HG03196 (cell line): Measurements from ENCODE around the gene PEAK3.

Experiments used
- ATAC-seq: cut with Tn5 transposase; IDR thresholded peaks from one replicate; pipeline ENCODE4 v1.9.1; 2021; ENCODE audit not compliant: unreplicated experiment

PEAK3 gene

GRCh38 chr19:2251106-2252054, 30.6 kb downstream of the PEAK3 start:
- ATAC-seq: no peak

GRCh38 chr19:2250766-2251105, 31.2 kb downstream of the PEAK3 start:
- ATAC-seq: no peak

- no peak for ATAC-seq
Observed at GRCh38 chr19:2249880-2250765, 31.9 kb downstream of the PEAK3 start.

- no peak for ATAC-seq
Observed at GRCh38 chr19:2249010-2249866, 32.7 kb downstream of the PEAK3 start, which contains the start of gene AMH. Gene AMH, plus strand, starts transcription at chr19:2249323. Its CDS starts 10 bp downstream, at chr19:2249333.

- no peak for ATAC-seq
Observed at GRCh38 chr19:2248136-2249009, 33.6 kb downstream of the PEAK3 start.

GRCh38 chr19:2247433-2248101, 34.4 kb downstream of the PEAK3 start:
- no peak for ATAC-seq

GRCh38 chr19:2246801-2247361, 35.1 kb downstream of the PEAK3 start:
- ATAC-seq: no peak

GRCh38 chr19:2246014-2246620, 35.9 kb downstream of the PEAK3 start:
- ATAC-seq: no peak

- no peak for ATAC-seq
Observed at GRCh38 chr19:2245273-2245672, 36.7 kb downstream of the PEAK3 start.

- no peak for ATAC-seq
Observed at GRCh38 chr19:2244486-2244885, 37.5 kb downstream of the PEAK3 start.

GRCh38 chr19:2244125-2244411, 37.9 kb downstream of the PEAK3 start:
- no peak for ATAC-seq

GRCh38 chr19:2243274-2244124, 38.5 kb downstream of the PEAK3 start:
- ATAC-seq: no peak

- no peak for ATAC-seq
Observed at GRCh38 chr19:2242816-2243215, 39.2 kb downstream of the PEAK3 start.

GRCh38 chr19:2242092-2242537, 39.9 kb downstream of the PEAK3 start:
- no peak for ATAC-seq

- no peak for ATAC-seq
Observed at GRCh38 chr19:2240881-2241760, 40.9 kb downstream of the PEAK3 start.

GRCh38 chr19:2239771-2240770, 41.9 kb downstream of the PEAK3 start:
- ATAC-seq: no peak
